Type B pancreatic cell (in vitro differentiated cells): Measurements from ENCODE around the gene THAP4. TPM values are rescaled to one million over a fixed set of nuclear protein-coding genes. Genes with fewer than 3 reads are reported as not detected.
A peak's percentile ranks its signal among the peaks of the same experiment; 100 is the strongest.

Experiments used
- DNase-seq: peaks from one replicate; pipeline ENCODE4 v3.0.0; 2021; ENCODE audit warnings: mixed read lengths; ENCODE audit not compliant: unreplicated experiment; ENCODE audit errors: extremely low spot score
- H3K27ac Mint-ChIP-seq: 2 replicates; pipeline ENCODE4 v1.8.0; 2021; ENCODE audit warnings: mild to moderate bottlenecking, mixed read lengths
- H3K27me3 Mint-ChIP-seq: 2 replicates; pipeline ENCODE4 v1.8.0; 2021; ENCODE audit warnings: mixed read lengths
- H3K36me3 Mint-ChIP-seq: 2 replicates; pipeline ENCODE4 v1.8.0; 2021; ENCODE audit warnings: mixed read lengths
- H3K4me1 Mint-ChIP-seq: one replicate; pipeline ENCODE4 v1.8.0; 2021; ENCODE audit warnings: mixed read lengths; ENCODE audit not compliant: unreplicated experiment
- H3K4me3 Mint-ChIP-seq: 2 replicates; pipeline ENCODE4 v1.8.0; 2021; ENCODE audit warnings: mild to moderate bottlenecking, mixed read lengths
- H3K9me3 Mint-ChIP-seq: 2 replicates; pipeline ENCODE4 v1.8.0; 2021; ENCODE audit warnings: mixed read lengths
- CTCF ChIP-seq: fragments of 200-600 bp; sonication (generic); conservative IDR thresholded peaks from 2 replicates; pipeline ENCODE4 v1.5.0; 2021; ENCODE audit warnings: antibody characterized with exemption, mild to moderate bottlenecking
- total RNA-seq: library from RNA; stranded (reverse); gene quantifications from 2 replicates; pipeline ENCODE4 v1.2.1, GENCODE V29; 2021; ENCODE audit warnings: low replicate concordance

THAP4 gene
- total RNA-seq, 1 donor from 2014 or later: 51.3 TPM

DNA sequence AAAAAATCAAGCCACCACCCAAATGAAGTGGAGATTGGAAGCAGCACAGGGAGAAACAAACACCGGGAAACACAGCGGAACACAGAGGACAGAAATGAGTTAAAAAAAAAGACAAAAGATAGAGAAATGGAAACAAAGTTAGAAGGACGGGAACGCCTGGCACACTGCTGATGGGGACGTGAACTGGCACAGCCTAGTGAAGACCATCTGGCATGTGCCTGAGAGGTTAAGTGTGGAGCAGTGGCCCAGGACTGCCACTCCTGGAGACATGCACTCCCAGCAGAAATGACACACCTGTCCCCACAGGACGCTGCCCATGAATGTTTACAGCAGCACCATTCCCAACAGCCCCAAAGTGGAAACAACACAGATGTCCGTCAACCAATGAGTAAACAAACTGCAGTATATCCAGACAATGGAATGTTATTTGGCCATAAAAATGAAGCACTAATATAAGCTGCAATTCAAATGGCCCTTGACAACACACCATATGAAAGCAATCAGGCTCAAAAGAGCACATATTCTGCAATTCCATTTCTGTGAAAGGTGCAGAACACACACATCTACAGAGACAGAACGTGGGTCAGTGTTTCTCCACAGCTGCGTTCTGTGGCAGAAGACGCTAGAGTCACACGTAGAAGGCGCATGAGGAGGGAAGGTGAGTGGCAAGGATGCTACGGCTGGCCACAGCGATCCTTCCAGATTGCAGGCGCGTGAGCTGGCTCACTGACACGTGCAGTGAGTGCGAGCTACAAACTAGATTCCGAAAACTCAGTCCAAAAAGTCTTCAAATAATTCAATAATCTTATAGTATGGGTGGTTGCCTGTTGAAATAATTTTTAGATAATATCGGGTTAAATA, 24.6 kb downstream of the THAP4 start:
- H3K4me1 Mint-ChIP-seq: peaks cover 28% of the 10 kb centered on the region
- no peak for DNase-seq
- H3K9me3 Mint-ChIP-seq: no peaks in the 10 kb centered on the region
- TF ChIP-seq CTCF: no peak
- peak overlapping the region; percentile 1 for H3K27ac Mint-ChIP-seq
- H3K36me3 Mint-ChIP-seq: peaks cover 2% of the 10 kb centered on the region
- H3K4me3 Mint-ChIP-seq: no peak overlapping the region
- H3K27me3 Mint-ChIP-seq: no peaks in the 10 kb centered on the region

GRCh38 chr2:241611062-241611461, 25.9 kb downstream of the THAP4 start:
- Mint-ChIP-seq H3K9me3 (no peaks in the 10 kb centered on the region), H3K36me3 (no peaks in the 10 kb centered on the region), H3K4me3 (peak overlapping the region; percentile 69), H3K4me1 (peaks cover 25% of the 10 kb centered on the region), H3K27ac (peak overlapping the region; percentile 59), H3K27me3 (no peaks in the 10 kb centered on the region)
- TF ChIP-seq CTCF: no peak
- no peak for DNase-seq

DNA sequence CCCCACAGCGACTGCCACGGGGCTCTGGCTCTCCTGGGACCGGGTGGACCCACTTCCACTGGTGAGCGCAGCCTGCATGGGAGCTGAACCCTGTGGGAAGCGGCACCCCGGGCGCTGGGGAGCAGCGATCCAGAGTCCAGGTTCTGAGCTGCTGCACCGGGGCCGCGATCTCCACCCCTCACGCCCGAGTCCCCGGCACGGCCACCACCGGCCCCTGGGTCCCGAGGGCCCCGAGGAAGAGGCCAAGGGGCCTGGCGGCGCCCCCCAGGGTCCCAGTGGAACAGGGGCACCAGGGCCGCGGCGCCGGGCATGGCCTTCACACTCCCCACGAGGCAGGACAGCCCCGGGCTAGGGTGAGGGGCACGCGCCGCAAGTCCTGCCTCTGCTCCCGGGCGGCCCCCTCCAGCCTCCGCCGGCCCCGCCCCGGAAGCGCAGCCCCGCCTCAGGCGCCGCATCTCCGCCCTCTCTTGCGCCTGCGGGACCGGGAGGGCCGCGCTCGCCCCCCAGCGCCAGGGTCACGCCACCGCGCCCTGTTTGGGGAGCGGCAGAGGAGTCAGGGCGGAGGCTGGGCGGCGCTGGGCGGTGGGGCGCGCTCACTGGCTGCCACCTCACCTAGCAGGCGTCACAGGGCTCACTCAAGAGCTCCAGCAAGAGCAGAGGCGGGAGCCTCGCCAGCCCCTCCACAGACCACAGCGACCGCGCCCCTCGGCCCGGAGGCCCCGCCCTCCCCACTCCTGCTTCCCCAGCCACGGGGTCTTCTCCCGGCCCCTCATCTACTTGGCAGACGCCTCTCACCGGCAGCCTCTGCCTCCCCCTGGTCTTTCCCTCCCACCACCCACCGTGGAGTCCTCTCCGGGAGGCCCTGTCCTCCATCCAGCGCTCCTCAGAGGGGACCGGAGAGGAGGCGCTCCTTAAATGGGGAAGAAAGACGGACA, 26.8 kb downstream of the THAP4 start:
- Mint-ChIP-seq H3K36me3 (no peaks in the 10 kb centered on the region), H3K4me3 (peak overlapping the region; percentile 69), H3K4me1 (peaks cover 24% of the 10 kb centered on the region), H3K27me3 (no peaks in the 10 kb centered on the region), H3K9me3 (no peaks in the 10 kb centered on the region), H3K27ac (peak overlapping the region; percentile 59)
- peak; percentile 91 for DNase-seq
- TF ChIP-seq CTCF: peak; percentile 77

DNA sequence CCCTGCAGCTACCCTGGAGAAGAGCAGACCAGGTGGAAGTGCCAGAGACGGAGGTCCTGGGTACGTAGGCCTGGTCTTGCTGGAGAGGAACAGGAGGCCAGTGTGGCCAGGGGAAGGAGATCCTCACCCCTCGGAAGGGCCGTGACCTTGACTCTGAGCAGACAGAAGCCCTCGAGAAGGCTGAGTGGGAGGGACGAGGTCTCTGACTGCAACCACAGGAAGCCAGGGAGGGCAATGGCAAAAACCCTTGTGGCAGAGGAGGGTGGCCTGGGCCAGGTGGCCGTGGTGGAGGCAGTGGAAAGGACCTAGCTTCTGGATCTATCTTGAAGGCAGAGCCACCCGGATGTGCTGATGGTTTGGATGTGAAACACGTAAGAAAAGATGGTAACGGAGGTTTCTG, 28.1 kb downstream of the THAP4 start:
- no peaks in the 10 kb centered on the region for H3K9me3 Mint-ChIP-seq
- no peak for TF ChIP-seq CTCF
- no peaks in the 10 kb centered on the region for H3K36me3 Mint-ChIP-seq
- peaks cover 16% of the 10 kb centered on the region for H3K4me1 Mint-ChIP-seq
- peak overlapping the region; percentile 61 for H3K27ac Mint-ChIP-seq
- peak overlapping the region; percentile 73 for H3K4me3 Mint-ChIP-seq
- DNase-seq: no peak
- H3K27me3 Mint-ChIP-seq: no peaks in the 10 kb centered on the region

DNA sequence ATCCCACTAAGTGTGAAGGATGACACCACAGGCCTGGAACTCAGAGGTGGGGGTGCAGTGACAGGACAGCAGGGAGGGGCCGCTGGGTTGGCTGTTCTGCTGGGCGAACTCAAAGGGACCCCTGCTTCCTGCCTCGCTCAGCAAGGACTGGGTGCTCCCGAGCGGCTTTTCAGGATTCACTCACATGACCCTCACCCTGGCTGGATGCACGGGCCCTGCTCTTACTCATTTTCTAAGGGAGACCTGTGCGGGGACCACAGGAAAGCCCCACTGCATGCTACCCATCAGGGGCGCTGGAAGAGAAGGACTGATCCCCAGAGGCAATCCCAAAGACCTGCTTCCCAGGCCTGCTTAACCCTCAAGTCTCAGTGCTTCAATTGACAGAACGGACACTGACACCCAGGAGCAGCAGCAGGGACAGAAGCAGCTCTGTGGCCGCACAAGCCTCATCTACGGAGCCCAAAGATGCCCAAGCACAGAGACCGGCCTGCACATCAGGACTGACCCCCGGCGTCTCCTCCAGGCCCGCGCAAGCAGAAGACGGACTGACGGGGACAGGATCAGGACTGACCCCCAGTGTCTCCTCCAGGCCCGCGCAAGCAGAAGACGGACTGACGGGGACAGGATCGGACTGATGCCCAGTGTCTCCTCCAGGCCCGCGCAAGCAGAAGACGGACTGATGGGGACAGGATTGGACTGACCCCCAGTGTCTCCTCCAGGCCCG, 29.6 kb downstream of the THAP4 start:
- no peak for TF ChIP-seq CTCF
- H3K27me3 Mint-ChIP-seq: no peaks in the 10 kb centered on the region

More for the DNA sequence above, 29.6 kb downstream of the THAP4 start:
- peaks cover 4% of the 10 kb centered on the region for H3K36me3 Mint-ChIP-seq
- H3K9me3 Mint-ChIP-seq: no peaks in the 10 kb centered on the region
- no peak overlapping the region for H3K4me3 Mint-ChIP-seq
- H3K4me1 Mint-ChIP-seq: peaks cover 20% of the 10 kb centered on the region
- no peak overlapping the region for H3K27ac Mint-ChIP-seq
- DNase-seq: no peak
